Mesendoderm (in vitro differentiated cells): ENCODE results near the gene DNAAF8.

Source experiments
- DNase-seq: peaks from one replicate; pipeline ENCODE4 v3.0.0; 2013
- H2AK5ac ChIP-seq: 2 replicates; pipeline ENCODE4 v1.6.1; 2013; ENCODE audit warnings: low read length, inconsistent platforms
- H2BK120ac ChIP-seq: 2 replicates; pipeline ENCODE4 v1.6.1; 2013; ENCODE audit warnings: low read depth, mild to moderate bottlenecking, low read length, moderate library complexity, mixed read lengths
- H2BK15ac ChIP-seq: replicated peaks from 2 replicates; pipeline ENCODE4 v1.6.1; 2013; ENCODE audit warnings: low read depth, mild to moderate bottlenecking, moderate library complexity
- H2BK5ac ChIP-seq: 2 replicates; pipeline ENCODE4 v1.6.1; 2013; ENCODE audit warnings: low read length, inconsistent platforms
- H3K18ac ChIP-seq: 2 replicates; pipeline ENCODE4 v1.6.1; 2013; ENCODE audit warnings: mild to moderate bottlenecking, low read length, mixed read lengths
- H3K23ac ChIP-seq: one replicate; pipeline ENCODE4 v1.6.1; 2013; ENCODE audit warnings: low read length
- H3K27ac ChIP-seq: 2 replicates; pipeline ENCODE4 v1.5.1; 2013; ENCODE audit warnings: low read depth, mild to moderate bottlenecking, inconsistent platforms, low read length, moderate library complexity
- H3K27me3 ChIP-seq: 2 replicates; pipeline ENCODE4 v1.6.1; 2013; ENCODE audit warnings: low read length, control low read depth, mild to moderate bottlenecking, inconsistent platforms; ENCODE audit not compliant: insufficient read depth, poor library complexity
- H3K36me3 ChIP-seq: 2 replicates; pipeline ENCODE4 v1.6.1; 2013; ENCODE audit warnings: low read length, inconsistent platforms; ENCODE audit not compliant: control insufficient read depth, insufficient read depth
- H3K4ac ChIP-seq: one replicate; pipeline ENCODE4 v1.6.1; 2013; ENCODE audit warnings: low read depth, mild to moderate bottlenecking, low read length, moderate library complexity
- H3K4me1 ChIP-seq: 2 replicates; pipeline ENCODE4 v1.6.1; 2013; ENCODE audit warnings: low read depth, low read length, inconsistent platforms; ENCODE audit not compliant: control insufficient read depth
- H3K4me2 ChIP-seq: 2 replicates; pipeline ENCODE4 v1.6.1; 2013; ENCODE audit warnings: low read length
- H3K4me3 ChIP-seq: 2 replicates; pipeline ENCODE4 v1.5.1; 2013; ENCODE audit warnings: mild to moderate bottlenecking, low read length
- H3K56ac ChIP-seq: one replicate; pipeline ENCODE4 v1.6.1; 2013; ENCODE audit warnings: low read length
- H3K79me1 ChIP-seq: 2 replicates; pipeline ENCODE4 v1.6.1; 2013; ENCODE audit warnings: low read length, inconsistent platforms
- H3K79me2 ChIP-seq: 2 replicates; pipeline ENCODE4 v1.6.1; 2013; ENCODE audit warnings: mild to moderate bottlenecking, low read length; ENCODE audit not compliant: control insufficient read depth, insufficient read depth
- H3K9ac ChIP-seq: 2 replicates; pipeline ENCODE4 v1.6.1; 2013; ENCODE audit warnings: low read length, inconsistent platforms
- H4K5ac ChIP-seq: one replicate; pipeline ENCODE4 v1.6.1; 2013; ENCODE audit warnings: low read length
- H4K8ac ChIP-seq: one replicate; pipeline ENCODE4 v1.6.1; 2013; ENCODE audit warnings: low read depth, mild to moderate bottlenecking, control low read depth, low read length, moderate library complexity
- WGBS: extraction: QIAGEN DNeasy Blood & Tissue Kit; methylation state at CpG from one replicate; pipeline ENCODE4 v1.1.7; 2013; ENCODE audit warnings: low lambda C conversion rate, missing lambda C conversion rate; ENCODE audit not compliant: insufficient coverage; ENCODE audit errors: extremely low coverage; 5-methylcytosine and 5-hydroxymethylcytosine counted together

The DNAAF8 gene

DNA sequence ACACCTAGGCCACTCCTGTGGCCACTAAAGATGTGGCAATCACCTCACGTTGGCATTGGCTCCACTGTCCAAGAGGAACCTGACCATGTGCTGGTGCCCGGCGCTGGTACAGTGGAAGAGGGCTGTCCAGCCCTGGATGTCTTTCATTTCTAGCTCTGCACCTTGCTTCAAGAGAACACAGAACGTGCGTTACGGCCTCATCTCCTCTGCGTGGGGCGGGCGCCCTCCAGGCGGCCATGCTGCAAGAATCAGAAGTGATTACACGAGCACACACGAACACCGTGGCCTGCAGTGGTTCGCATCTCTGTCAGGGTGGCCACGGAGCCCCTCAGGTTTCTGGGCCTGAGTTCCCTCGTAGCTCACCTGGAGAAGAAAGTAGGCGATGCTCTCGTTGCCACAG lies 7.7 kb upstream of the DNAAF8 start:
- Histone ChIP-seq H3K4ac (no peak overlapping the region), H3K79me2 (no peaks in the 10 kb centered on the region), H3K27ac (no peak overlapping the region), H3K36me3 (peaks cover 13% of the 10 kb centered on the region), H3K18ac (no peak overlapping the region), H2BK120ac (no peak overlapping the region), H3K27me3 (no peaks in the 10 kb centered on the region), H4K8ac (no peak overlapping the region), H2BK5ac (no peak overlapping the region), H3K79me1 (peaks cover 6% of the 10 kb centered on the region), H3K23ac (no peak overlapping the region), H2AK5ac (no peak overlapping the region), H2BK15ac (no peak overlapping the region), H4K5ac (no peak overlapping the region), H3K4me2 (no peak overlapping the region), H3K9ac (no peak overlapping the region), H3K4me1 (no peaks in the 10 kb centered on the region), H3K56ac (no peak overlapping the region), H3K4me3 (no peak overlapping the region)
- DNase-seq = no peak
- no CpG with 5 or more reads among the region's 18 CpGs for WGBS

DNA sequence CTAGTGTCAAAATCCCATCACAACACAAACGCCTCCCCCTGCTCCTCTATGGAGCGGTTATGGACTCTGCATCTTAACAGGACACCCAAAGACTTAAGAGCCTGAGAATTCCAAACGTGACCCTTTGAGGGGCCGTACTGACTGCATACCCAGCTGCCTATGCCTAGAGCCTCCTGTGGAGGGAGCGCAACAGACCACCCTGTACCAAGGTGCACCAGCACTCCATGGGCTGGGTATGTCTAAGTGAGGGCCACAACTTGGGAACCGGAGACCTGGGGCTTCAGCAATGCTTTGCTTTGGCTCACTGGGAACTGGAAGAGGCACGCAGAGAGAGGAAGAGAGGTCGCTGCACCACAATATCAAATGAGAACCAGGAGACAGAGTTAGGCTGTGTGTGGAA lies 5.7 kb upstream of the DNAAF8 start:
- Histone ChIP-seq H3K79me1 (peaks cover 12% of the 10 kb centered on the region), H2AK5ac (no peak overlapping the region), H3K36me3 (peaks cover 13% of the 10 kb centered on the region), H3K4me1 (no peaks in the 10 kb centered on the region), H2BK15ac (no peak overlapping the region), H3K23ac (no peak overlapping the region), H3K79me2 (peaks cover 9% of the 10 kb centered on the region), H3K9ac (no peak overlapping the region), H2BK5ac (no peak overlapping the region), H3K56ac (no peak overlapping the region), H3K27ac (no peak overlapping the region), H2BK120ac (no peak overlapping the region), H3K4me2 (no peak overlapping the region), H4K8ac (no peak overlapping the region), H3K4me3 (no peak overlapping the region), H3K18ac (no peak overlapping the region), H3K4ac (no peak overlapping the region), H3K27me3 (no peaks in the 10 kb centered on the region), H4K5ac (no peak overlapping the region)
- no CpG with 5 or more reads among the region's 8 CpGs for WGBS
- DNase-seq = no peak

DNA sequence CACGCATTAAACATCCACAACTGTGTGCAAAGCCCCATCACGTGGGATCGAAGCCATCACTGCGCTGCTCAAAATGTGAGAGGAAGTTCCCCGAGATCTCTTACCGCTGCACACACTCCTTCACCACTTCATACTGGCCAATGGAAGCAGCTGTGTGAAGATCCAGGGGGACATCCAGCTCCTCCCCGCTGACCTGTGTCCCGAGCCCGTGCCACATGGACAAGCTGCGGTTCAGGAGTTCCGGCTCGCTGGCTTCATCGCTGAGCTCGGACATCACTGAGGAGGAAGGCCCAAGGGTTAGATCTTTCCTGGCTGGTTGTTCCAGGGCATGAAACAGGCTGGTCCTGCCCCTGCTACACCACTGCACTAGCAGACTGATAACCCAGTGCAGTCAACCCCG lies 4.5 kb upstream of the DNAAF8 start:
- no peak overlapping the region for H3K4ac ChIP-seq
- no peak overlapping the region for H3K23ac ChIP-seq
- no peak overlapping the region for H3K18ac ChIP-seq
- H3K4me1 ChIP-seq = no peaks in the 10 kb centered on the region
- no peak overlapping the region for H2AK5ac ChIP-seq
- no peak overlapping the region for H3K4me2 ChIP-seq
- H3K27ac ChIP-seq = no peak overlapping the region
- H2BK5ac ChIP-seq = no peak overlapping the region
- no CpG with 5 or more reads among the region's 15 CpGs for WGBS
- H3K27me3 ChIP-seq = no peaks in the 10 kb centered on the region
- H4K8ac ChIP-seq = no peak overlapping the region
- no peak overlapping the region for H2BK15ac ChIP-seq
- peaks cover 12% of the 10 kb centered on the region for H3K79me1 ChIP-seq
- H3K79me2 ChIP-seq = peaks cover 9% of the 10 kb centered on the region
- no peak overlapping the region for H3K4me3 ChIP-seq
- H2BK120ac ChIP-seq = no peak overlapping the region
- DNase-seq = no peak
- no peak overlapping the region for H3K9ac ChIP-seq
- no peak overlapping the region for H4K5ac ChIP-seq
- H3K56ac ChIP-seq = no peak overlapping the region
- peaks cover 11% of the 10 kb centered on the region for H3K36me3 ChIP-seq

DNA sequence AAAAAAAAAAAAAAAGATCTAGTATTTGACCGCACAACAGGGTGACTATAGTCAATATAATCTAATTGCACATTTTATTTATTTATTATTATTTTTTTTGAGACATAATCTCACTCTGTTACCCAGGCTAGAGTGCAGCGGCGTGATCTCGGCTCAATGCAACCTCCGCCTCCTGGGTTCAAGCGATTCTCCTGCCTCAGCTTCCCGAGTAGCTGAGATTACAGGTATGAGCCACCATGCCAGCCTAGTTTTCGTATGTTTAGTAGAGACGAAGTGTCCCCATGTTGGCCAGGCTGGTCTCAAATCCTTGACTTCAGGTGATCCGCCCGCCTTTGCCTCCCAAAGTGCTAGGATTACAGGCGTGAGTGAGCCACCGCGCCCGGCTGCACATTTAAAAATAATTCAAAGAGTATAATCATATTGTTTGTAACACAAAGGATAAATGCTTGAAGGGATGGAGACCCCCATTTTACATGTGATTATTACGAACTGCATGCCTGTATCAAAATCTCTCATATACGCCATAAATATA lies 1.1 kb upstream of the DNAAF8 start:
- Histone ChIP-seq H3K4me3 (peak overlapping the region; percentile 90), H3K4me2 (peak overlapping the region; percentile 50), H3K79me2 (peaks cover 9% of the 10 kb centered on the region), H2AK5ac (no peak overlapping the region), H3K27ac (no peak overlapping the region), H3K79me1 (peaks cover 10% of the 10 kb centered on the region), H3K36me3 (peaks cover 2% of the 10 kb centered on the region), H3K4me1 (no peaks in the 10 kb centered on the region), H2BK120ac (no peak overlapping the region), H3K18ac (no peak overlapping the region), H3K4ac (no peak overlapping the region), H2BK5ac (no peak overlapping the region), H3K27me3 (no peaks in the 10 kb centered on the region), H3K56ac (peak overlapping the region; percentile 73), H3K23ac (no peak overlapping the region), H4K8ac (no peak overlapping the region), H2BK15ac (no peak overlapping the region), H3K9ac (peak overlapping the region; percentile 87), H4K5ac (no peak overlapping the region)
- no peak for DNase-seq
- WGBS = no CpG with 5 or more reads among the region's 17 CpGs

DNA sequence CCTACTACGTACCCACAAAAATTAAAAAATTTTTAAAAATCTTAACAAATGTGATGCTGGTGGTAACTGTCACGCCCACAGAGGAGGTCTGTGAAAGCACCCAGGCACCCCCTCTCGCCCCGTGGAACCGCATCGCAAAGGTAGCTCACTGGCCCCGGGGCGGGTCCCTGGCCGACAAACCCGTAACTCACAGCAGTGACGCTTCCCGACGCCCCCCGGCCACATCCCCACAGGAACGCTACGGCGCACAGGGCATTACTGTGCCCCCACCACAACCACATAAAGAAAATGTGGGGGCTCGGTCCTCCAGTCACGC lies 632 bp upstream of the DNAAF8 start:
- Histone ChIP-seq H2BK15ac (no peak overlapping the region), H3K4me3 (peak overlapping the region; percentile 90), H2AK5ac (no peak overlapping the region), H3K56ac (peak overlapping the region; percentile 94), H3K4ac (peak overlapping the region; percentile 43), H3K4me2 (peak overlapping the region; percentile 50), H3K18ac (peak overlapping the region; percentile 11), H3K9ac (peak overlapping the region; percentile 87), H3K23ac (peak overlapping the region; percentile 66), H4K8ac (no peak overlapping the region), H3K27ac (peak overlapping the region; percentile 65), H2BK120ac (no peak overlapping the region), H3K79me2 (peaks cover 9% of the 10 kb centered on the region), H2BK5ac (no peak overlapping the region), H4K5ac (no peak overlapping the region), H3K27me3 (no peaks in the 10 kb centered on the region), H3K4me1 (no peaks in the 10 kb centered on the region), H3K36me3 (peaks cover 2% of the 10 kb centered on the region), H3K79me1 (peaks cover 9% of the 10 kb centered on the region)
- DNase-seq = no peak
- WGBS = no CpG with 5 or more reads among the region's 19 CpGs
